HK-2 (cell line): Measurements from ENCODE around the gene MYO7A.

Experiments
- DNase-seq: peaks from one replicate; pipeline ENCODE4 v3.0.0-alpha.2; 2018; ENCODE audit not compliant: unreplicated experiment

MYO7A gene

GRCh38 chr11:77183431-77183984 lies 55.5 kb downstream of the MYO7A start:
- DNase-seq, result no peak

DNA sequence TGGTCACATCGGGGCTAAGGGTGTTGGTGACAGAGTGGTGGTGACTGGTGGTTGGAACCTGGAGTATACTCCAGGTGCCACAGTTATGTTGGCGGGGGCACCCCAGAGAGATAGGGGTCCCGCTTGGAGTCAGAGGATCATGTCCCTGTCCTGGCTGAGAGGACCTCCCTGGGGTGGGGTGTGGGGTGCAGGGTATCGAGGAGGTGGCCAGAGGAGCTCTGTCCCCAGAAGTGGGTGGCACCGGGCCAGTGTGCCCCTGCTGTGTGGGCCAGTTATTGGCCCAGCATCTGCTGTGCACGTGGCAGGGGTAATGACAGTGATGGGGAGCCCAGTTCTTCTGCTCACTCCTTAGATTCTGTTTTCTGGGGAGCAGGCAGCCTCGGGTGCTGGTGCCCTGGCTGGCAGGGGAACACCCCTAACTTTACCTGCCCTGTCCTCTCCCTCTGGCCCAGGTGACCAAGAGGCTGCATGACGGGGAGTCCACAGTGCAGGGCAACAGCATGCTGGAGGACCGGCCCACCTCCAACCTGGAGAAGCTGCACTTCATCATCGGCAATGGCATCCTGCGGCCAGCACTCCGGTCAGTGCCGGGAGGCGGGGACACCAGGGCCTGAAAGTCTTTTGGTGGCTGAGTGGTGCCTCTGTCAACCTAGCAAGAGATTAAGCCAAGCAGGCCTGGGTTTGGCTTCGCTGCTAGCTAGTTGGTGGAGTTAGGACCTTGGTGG lies 56.3 kb downstream of the MYO7A start:
- DNase-seq, result no peak

- no peak for DNase-seq
These were observed 58.3 kb downstream of the MYO7A start for GRCh38 chr11:77186302-77186701.

DNA sequence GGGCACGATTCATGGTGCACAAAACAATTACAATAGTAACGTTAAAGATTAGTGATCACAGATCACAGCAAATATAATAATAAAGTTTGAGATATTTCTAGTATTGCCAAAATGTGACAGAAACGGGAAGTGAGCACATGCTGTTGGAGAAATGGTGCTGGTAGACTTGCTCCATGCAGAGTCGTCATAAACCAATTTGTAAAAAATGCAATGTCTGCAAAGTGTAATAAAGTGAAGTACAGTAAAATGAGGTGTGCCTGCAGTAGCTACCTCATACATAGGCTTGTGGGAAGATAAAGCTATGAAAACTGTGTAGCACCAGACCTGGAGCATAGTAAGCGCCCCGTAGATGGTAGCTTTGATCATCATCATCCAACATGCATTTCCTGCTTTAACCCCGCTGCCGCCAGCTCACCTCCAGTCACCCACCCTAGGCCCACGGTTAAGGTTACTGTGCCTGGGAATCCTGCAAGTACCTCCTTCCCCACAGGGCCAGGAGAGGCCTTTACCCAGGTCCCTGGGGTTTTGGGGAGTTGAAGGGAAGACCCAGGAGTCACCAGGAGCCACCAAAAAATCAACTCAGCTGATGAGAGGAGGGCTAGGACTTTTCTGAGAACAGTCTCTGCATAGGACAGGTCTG lies 59.2 kb downstream of the MYO7A start:
- DNase-seq, result no peak

GRCh38 chr11:77187776-77188632 lies 60.0 kb downstream of the MYO7A start:
- peak; percentile 41 for DNase-seq

DNA sequence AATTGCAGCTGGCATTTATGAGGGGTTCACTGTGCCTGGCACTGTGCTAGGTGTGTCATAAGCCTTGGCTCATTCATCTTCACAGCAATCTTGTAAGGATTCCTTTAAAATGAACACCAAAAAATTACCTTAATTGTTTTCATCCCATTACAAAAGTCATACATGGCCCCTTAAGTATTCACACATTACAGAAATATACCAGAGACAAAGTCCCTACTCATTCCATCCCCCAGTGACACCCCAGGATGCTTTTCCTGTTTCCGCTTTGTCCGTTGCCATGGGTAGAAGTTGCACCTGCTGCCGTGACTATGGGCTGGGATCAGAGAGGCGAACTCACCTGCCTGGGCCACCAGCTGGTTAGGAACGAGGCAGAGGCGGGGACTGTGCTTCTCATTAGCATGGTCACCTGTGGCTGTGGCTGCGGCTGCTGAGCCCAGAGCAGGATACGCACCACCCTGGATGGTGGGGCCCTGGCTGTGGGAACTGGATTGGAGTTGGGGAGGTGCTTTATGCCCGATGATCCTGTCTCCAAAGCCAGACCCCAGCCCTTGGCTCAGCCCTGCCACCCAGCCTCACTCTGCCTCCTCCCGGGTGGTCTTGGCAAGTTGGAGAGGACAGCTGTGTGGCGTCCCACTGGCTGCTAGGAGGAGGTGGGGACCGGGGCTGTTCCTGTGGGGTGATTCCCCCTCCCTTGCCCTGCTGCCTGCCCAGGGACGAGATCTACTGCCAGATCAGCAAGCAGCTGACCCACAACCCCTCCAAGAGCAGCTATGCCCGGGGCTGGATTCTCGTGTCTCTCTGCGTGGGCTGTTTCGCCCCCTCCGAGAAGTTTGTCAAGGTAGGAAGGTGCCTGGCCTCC lies 60.8 kb downstream of the MYO7A start:
- DNase-seq, result no peak

DNA sequence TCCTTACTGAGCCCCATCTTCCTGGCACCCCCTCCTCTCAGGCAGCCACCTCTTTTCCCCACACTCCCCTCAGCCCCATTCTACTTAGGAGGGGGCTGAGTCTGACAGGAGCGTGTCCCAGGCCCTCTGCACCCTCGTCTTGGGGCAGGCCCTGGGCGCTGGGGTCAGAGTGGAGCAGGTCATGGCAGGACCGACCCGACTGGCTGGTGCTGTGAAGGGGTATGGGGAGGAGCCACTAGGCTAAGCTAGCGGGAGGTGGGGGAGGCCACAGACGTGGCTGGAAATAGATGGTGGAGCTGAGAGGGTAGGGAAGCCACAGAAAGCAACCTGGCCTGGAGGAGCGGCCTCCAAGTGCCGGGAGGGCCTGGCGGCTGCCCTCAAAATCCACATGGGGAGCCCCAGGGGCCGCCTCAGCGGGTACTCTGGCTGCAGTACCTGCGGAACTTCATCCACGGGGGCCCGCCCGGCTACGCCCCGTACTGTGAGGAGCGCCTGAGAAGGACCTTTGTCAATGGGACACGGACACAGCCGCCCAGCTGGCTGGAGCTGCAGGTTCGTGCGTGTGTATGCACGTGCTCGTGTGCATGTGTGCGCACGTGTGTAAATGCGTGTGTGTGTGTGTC lies 61.7 kb downstream of the MYO7A start:
- no peak for DNase-seq

DNA sequence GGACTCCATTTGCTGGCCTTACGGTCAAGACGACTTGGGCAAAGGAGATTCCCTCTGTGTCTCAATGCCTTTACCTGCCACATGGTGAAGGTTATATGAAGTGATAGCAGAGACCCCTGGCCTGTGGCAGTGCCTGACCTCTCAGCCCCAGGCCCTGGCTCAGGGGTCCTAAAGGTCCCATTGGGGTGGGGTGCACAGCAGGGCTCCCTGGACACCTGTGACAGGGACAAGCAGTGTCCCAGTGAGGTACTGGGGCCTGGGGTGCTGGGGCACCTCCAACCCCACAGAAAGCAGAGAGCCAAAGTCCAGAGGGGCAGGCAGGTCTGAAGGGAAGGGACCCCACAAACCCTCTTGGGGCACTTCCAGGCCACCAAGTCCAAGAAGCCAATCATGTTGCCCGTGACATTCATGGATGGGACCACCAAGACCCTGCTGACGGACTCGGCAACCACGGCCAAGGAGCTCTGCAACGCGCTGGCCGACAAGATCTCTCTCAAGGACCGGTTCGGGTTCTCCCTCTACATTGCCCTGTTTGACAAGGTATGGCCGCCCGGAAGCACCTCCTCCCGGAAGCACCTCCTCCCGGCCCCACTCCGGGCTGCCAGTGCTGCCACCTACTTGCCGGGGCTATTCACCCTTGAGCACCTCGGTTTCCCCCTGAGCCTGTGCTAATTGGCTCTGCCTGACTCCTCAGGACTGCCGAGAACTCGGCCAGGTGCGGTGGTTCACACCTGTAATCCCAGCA lies 62.5 kb downstream of the MYO7A start:
- DNase-seq, result no peak

GRCh38 chr11:77191429-77191822 lies 63.4 kb downstream of the MYO7A start:
- no peak for DNase-seq

GRCh38 chr11:77191823-77192495 lies 63.9 kb downstream of the MYO7A start:
- no peak for DNase-seq

- no peak for DNase-seq
These were observed 65.1 kb downstream of the MYO7A start for GRCh38 chr11:77193167-77193566.

DNA sequence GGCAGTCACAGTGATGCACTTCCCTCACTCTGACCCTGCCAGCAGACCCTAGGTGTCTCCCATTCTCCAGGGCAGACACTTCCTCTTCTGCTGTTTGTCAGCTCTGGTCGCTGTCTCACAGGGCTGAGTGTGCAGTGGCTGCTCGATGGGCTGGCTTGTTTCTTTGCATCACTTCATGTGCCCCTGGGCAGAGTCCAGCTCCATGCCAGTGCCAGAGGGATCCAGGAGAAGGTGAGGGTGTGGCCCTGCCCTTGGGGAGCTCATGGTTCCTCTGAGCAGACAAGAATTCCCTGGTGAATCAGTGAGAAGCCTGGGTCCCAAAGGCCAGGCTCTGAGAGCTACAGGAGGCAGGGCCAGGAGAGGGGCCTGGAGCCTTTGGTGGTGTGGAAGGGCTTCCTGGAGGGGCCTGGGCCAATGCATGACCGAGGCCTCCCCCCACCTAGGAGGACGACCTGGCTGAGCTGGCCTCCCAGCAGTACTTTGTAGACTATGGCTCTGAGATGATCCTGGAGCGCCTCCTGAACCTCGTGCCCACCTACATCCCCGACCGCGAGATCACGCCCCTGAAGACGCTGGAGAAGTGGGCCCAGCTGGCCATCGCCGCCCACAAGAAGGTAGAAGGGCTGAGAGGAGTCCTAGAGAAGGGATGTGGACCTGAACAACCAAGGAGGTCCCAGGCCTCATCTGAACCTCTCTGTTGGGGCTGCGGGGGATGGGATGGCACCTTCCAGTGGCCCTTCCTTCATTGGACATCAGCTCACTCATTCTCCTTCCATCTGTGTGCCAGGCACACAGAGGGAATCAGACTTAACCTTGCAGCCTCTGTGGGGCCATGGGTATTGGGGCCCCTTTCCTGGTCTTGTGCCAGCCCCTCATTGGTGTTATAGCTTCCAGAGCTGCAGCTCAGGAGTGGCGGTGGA lies 66.1 kb downstream of the MYO7A start:
- no peak for DNase-seq

DNA sequence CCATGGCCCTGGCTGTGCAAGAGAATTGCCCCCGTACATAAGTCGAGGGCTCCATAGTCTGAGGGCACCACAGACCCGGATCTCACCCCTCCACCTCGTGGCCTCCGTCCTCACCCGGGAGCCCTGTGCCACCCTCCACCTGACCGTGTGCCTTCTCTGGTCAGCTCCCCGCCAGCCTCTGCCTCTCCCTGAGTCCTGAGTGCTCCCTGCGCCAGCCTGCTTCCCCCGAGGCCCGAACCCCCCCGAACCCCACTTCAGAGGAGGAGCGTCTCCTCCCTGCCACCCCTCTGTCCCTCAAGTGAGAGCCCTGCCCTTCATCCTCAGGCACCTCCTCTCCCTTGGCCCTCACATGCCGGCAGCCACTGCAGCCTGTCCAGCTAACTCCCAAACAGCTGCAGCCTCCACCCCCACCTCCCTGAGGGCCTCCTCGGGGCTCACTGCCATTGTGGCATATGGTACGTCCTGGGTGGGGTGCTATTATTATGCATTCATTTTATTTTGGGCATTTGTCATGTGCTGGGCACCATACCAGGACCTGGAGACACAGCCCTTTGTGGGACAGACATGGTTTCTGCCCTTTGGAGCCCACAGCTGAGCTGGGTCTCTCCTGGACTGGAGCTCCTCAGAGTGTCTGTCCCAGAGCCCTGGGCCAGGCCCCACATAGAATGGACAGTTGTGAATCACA lies 67.2 kb downstream of the MYO7A start:
- no peak for DNase-seq

DNA sequence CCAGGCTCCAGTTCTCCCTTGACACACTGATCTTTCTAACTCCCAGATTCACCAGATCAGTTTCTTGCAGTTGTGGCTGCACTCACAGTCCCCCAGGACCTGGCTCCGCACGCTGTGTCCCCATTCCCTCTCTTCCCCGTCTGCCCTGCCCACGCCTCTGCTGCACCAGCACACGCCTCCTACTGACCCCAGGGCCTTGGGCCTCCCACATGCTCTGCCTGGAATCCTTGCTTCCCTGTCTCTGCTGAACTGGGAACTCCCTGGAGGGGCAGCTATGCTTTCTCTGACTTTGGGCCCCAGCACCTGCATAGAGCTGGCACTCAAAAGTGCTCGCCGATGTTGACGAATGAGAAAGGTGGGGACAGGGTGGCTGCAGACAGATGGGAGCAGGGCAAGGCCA lies 68.9 kb downstream of the MYO7A start:
- DNase-seq, result no peak

DNA sequence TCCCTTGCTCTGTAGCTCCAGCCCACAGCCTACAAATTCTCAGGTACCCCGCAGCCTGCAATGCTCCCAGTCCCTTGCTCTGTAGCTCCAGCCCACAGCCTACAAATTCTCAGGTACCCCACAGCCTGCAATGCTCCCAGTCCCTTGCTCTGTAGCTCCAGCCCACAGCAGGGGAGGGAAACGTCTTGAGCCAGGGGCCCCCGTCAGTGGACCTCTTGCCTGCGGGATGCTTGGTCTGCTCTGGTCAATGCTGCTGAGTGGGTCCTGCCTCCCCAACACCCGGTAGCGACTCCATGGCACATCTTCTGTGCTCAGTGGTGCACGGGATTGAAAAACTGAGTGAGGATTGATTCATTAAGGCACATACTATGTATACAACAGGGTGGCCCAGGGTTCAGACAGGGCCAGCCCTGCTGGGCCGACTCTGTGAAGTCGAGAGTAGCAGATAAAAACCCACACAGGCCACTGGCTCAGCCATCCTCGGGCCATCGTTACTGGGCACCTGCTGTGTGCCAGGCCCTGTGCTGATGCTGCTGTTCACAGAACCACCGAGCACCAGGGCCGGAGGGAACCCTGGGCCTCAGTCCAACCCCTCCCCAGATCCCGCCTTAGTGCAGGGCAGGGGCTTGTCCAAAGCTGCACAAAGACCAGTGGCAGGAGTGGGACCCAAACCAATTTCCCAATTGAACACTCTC lies 69.7 kb downstream of the MYO7A start:
- no peak for DNase-seq

DNA sequence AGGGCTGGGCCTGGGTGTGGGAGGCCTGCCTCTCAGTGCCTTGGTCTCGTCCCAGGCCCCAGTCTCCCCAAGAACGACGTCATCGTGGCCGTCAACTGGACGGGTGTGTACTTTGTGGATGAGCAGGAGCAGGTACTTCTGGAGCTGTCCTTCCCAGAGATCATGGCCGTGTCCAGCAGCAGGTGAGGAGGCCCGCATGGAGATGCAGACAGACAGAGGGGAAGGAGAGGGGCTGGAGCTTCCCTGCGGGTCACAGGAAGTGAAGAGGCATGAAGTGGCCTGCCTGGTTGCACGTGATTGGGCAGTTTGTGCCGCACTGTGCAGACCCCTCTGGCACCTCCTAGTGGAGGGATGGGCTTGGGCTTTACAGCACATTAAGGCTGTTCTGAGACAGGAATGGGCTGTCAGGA lies 70.4 kb downstream of the MYO7A start:
- DNase-seq, result no peak

DNA sequence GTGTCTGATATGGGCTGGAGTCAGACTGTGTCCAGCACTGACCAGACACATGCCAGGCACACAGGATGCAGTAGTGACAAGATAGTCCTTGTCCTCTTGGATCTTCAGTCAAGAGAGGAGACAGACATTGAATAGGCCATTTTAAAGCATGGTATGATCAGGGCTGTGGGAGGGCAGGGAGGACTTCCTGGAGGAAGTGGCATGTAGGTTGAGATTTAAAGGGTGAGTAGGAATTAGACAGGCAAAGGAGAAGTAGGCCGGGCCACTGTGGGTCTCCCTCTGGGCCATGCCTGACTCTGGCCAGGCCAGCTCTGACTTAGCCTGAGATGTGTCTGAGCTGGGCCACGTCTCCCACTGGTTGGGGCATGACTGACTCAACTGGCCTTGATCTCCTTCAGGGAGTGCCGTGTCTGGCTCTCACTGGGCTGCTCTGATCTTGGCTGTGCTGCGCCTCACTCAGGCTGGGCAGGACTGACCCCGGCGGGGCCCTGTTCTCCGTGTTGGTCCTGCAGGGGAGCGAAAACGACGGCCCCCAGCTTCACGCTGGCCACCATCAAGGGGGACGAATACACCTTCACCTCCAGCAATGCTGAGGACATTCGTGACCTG lies 71.2 kb downstream of the MYO7A start:
- DNase-seq, result no peak
